K562 (cell line): ENCODE data around the gene CDC27. TPM values are rescaled to one million over a fixed set of nuclear protein-coding genes. Genes with fewer than 3 reads are reported as not detected.

Experiments used
- BRF1 ChIP-seq: IDR thresholded peaks from 3 replicates; pipeline ENCODE4 v1.6.1; 2011; ENCODE audit warnings: borderline replicate concordance, mild to moderate bottlenecking; ENCODE audit not compliant: insufficient read length; ENCODE audit errors: extremely low read depth
- CREM ChIP-seq: IDR thresholded peaks from 2 replicates; pipeline ENCODE4 v1.6.1; 2014; ENCODE audit warnings: antibody characterized with exemption, low read depth
- HDAC2 ChIP-seq: fragments of 450-650 bp; IDR thresholded peaks from 2 replicates; pipeline ENCODE4 v1.6.1; 2016; ENCODE audit warnings: mild to moderate bottlenecking
- HDAC8 ChIP-seq: fragments of 450-650 bp; IDR thresholded peaks from 2 replicates; pipeline ENCODE4 v1.6.1; 2016; ENCODE audit warnings: mild to moderate bottlenecking, missing genetic modification characterization, moderate library complexity, missing compliant biosample characterization
- NFE2 ChIP-seq: IDR thresholded peaks from 2 replicates; pipeline ENCODE4 v1.6.1; 2014; ENCODE audit warnings: antibody characterized with exemption, low read depth
- PHB2 ChIP-seq: fragments of 450-650 bp; IDR thresholded peaks from 2 replicates; pipeline ENCODE4 v1.6.1; 2017; ENCODE audit warnings: low read depth
- RCOR1 ChIP-seq, 2 experiments: IDR thresholded peaks; 2 replicates each; pipeline ENCODE4 v1.6.1; 2012; ENCODE audit warnings: low read depth in 2 of 2, low read length in 2 of 2, borderline replicate concordance in 1 of 2, improper control_type of control experiment in 1 of 2
- SMARCE1 ChIP-seq: fragments of 450-650 bp; IDR thresholded peaks from 2 replicates; pipeline ENCODE4 v1.7.1; 2016; ENCODE audit warnings: mild to moderate bottlenecking
- TCF3 ChIP-seq: sonication (generic); formaldehyde crosslinking; IDR thresholded peaks from 2 replicates; pipeline ENCODE4 v1.4.0; 2020; ENCODE audit warnings: mild to moderate bottlenecking, missing genetic modification reagents
- TEAD2 ChIP-seq: fragments of 450-650 bp; IDR thresholded peaks from 2 replicates; pipeline ENCODE4 v1.6.1; 2016; ENCODE audit warnings: missing genetic modification characterization, control low read depth, missing compliant biosample characterization
- XRCC5 ChIP-seq: fragments of 200-400 bp; formaldehyde crosslinking; IDR thresholded peaks from 2 replicates; pipeline ENCODE4 v1.6.1; 2017; ENCODE audit warnings: low read depth, mild to moderate bottlenecking, low read length
- ZNF224 ChIP-seq: sonication (generic); formaldehyde crosslinking; IDR thresholded peaks from 2 replicates; pipeline ENCODE4 v1.8.0; 2022; ENCODE audit warnings: mild to moderate bottlenecking, missing genetic modification reagents
- ZNF584 ChIP-seq: fragments of 200-800 bp; sonication (Bioruptor generic); IDR thresholded peaks from 2 replicates; pipeline ENCODE4 v1.6.1; 2016; ENCODE audit warnings: low read depth, mild to moderate bottlenecking, missing genetic modification characterization, missing compliant biosample characterization
- ZNF76 ChIP-seq: fragments of 250-450 bp; sonication (Bioruptor Pico); IDR thresholded peaks from 2 replicates; pipeline ENCODE4 v1.4.0; 2020; ENCODE audit warnings: mild to moderate bottlenecking, moderate library complexity, borderline replicate concordance
- polyA plus RNA-seq, 8 experiments: library from polyadenylated mRNA; depleted of rRNA in 4 of 8; stranded (reverse) in 5 of 8; unstranded in 3 of 8; fragments of >200 nt; fragmentation: Nextera tagmentation in 2 of 8; fragmentation: Illumina TruSeq in 1 of 8; extraction: Ambion mirVana in 2 of 8; extraction: Trizol in 1 of 8; gene quantifications; 2 replicates each; pipeline versions ENCODE4 v1.2.1 to v1.2.3, GENCODE V29; 2011 to 2014; ENCODE audit warnings: inconsistent platforms in 1 of 8, missing spikeins in 1 of 8
- total RNA-seq, 7 experiments: library from RNA; depleted of rRNA in 6 of 7; stranded (reverse); fragments of >200 nt in 6 of 7; fragmentation: Illumina TruSeq in 2 of 7; extraction: Trizol in 2 of 7; gene quantifications; 2 replicates each; pipeline versions ENCODE4 v1.2.1 to v1.2.3, GENCODE V29; 2011 to 2021; ENCODE audit warnings: low replicate concordance in 1 of 7
- TF ChIP-seq, protein P1 (sequence below): fragments of 450-650 bp; IDR thresholded peaks from 2 replicates; pipeline ENCODE4 v1.6.1; 2017; ENCODE audit warnings: antibody characterized with exemption, mild to moderate bottlenecking
- TF ChIP-seq, protein P2 (sequence below): fragments of 450-650 bp; formaldehyde crosslinking; IDR thresholded peaks from 2 replicates; pipeline ENCODE4 v1.4.0; 2020; ENCODE audit warnings: mild to moderate bottlenecking, moderate library complexity
- TF ChIP-seq, protein P3 (sequence below): sonication (generic); formaldehyde crosslinking; IDR thresholded peaks from 2 replicates; pipeline ENCODE4 v1.9.0; 2022; ENCODE audit warnings: mild to moderate bottlenecking, missing genetic modification reagents
- TF ChIP-seq, protein P4 (sequence below), 2 experiments: fragments of 450-650 bp; IDR thresholded peaks; 2 replicates each; pipeline ENCODE4 v1.6.1; 2018; ENCODE audit warnings: mild to moderate bottlenecking in 2 of 2, low read depth in 1 of 2; ENCODE audit not compliant: partially characterized antibody in 2 of 2

The CDC27 gene
- total and polyA plus RNA-seq, 9 of the 15 experiments (the other 6 are each of a cell fraction or from before 2014, with no cell fraction given), result 28.6 to 155 (median 94.1) TPM

DNA sequence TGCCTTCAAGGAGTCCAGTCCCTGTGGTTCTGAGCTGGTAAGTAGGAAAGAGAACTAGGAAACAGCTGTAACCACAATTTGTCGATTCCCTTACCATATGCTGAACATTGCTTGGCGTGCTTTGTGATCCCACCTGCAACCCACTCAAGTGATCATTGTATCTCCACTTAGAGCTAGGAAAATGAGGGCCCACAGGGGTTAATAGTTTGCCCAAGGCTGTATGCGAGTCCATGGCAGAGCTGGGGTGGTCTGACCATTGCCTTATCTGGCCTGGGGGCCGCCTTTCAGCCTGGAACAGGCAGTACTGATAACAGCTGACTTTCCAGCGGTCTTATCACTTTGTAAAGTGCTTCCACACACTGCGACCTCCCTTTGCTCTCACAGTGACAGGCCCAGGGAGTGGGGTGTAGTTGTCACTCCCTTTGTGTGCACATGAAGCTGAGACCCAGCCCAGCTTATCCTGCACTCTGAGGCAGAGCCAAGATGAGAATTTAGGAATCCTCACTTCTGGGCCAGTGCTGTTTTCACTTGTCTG lies 29.9 kb upstream of the CDC27 start (continued):
- TF ChIP-seq, protein P1, sequence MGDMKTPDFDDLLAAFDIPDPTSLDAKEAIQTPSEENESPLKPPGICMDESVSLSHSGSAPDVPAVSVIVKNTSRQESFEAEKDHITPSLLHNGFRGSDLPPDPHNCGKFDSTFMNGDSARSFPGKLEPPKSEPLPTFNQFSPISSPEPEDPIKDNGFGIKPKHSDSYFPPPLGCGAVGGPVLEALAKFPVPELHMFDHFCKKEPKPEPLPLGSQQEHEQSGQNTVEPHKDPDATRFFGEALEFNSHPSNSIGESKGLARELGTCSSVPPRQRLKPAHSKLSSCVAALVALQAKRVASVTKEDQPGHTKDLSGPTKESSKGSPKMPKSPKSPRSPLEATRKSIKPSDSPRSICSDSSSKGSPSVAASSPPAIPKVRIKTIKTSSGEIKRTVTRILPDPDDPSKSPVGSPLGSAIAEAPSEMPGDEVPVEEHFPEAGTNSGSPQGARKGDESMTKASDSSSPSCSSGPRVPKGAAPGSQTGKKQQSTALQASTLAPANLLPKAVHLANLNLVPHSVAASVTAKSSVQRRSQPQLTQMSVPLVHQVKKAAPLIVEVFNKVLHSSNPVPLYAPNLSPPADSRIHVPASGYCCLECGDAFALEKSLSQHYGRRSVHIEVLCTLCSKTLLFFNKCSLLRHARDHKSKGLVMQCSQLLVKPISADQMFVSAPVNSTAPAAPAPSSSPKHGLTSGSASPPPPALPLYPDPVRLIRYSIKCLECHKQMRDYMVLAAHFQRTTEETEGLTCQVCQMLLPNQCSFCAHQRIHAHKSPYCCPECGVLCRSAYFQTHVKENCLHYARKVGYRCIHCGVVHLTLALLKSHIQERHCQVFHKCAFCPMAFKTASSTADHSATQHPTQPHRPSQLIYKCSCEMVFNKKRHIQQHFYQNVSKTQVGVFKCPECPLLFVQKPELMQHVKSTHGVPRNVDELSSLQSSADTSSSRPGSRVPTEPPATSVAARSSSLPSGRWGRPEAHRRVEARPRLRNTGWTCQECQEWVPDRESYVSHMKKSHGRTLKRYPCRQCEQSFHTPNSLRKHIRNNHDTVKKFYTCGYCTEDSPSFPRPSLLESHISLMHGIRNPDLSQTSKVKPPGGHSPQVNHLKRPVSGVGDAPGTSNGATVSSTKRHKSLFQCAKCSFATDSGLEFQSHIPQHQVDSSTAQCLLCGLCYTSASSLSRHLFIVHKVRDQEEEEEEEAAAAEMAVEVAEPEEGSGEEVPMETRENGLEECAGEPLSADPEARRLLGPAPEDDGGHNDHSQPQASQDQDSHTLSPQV, result peak; percentile 91
- TF ChIP-seq NFE2 (no peak), ZNF224 (CRISPR knock-in tag) (no peak), PHB2 (0 out of 2 replicates have a peak, but pooled peaks have one; percentile 39), XRCC5 (peak; percentile 51; the same call in 1 of the 2 replicates), SMARCE1 (peak; percentile 94), HDAC8 (tag) (no peak), RCOR1 (IDR thresholded peaks at IDR 0.05; ENCODE audit: borderline replicate concordance in 1 of 2, low read depth in 2 of 2, low read length in 2 of 2) (peak in 1 of 2 experiments; percentile 70; a peak in 1 of 4 replicates), CREM (peak; percentile 56), ZNF76 (CRISPR knock-in tag) (0 out of 2 replicates have a peak, but pooled peaks have one; percentile 65), HDAC2 (peak; percentile 93), BRF1 (no peak), TCF3 (peak; percentile 96), ZNF584 (CRISPR knock-in tag) (peak; percentile 70; the same call in 1 of the 2 replicates), TEAD2 (no peak)
- TF ChIP-seq, protein P2, sequence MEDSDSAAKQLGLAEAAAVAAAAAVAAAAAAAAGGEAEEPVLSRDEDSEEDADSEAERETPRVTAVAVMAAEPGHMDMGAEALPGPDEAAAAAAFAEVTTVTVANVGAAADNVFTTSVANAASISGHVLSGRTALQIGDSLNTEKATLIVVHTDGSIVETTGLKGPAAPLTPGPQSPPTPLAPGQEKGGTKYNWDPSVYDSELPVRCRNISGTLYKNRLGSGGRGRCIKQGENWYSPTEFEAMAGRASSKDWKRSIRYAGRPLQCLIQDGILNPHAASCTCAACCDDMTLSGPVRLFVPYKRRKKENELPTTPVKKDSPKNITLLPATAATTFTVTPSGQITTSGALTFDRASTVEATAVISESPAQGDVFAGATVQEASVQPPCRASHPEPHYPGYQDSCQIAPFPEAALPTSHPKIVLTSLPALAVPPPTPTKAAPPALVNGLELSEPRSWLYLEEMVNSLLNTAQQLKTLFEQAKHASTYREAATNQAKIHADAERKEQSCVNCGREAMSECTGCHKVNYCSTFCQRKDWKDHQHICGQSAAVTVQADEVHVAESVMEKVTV, result 0 out of 2 replicates have a peak, but pooled peaks have one; percentile 8
- TF ChIP-seq, protein P3, sequence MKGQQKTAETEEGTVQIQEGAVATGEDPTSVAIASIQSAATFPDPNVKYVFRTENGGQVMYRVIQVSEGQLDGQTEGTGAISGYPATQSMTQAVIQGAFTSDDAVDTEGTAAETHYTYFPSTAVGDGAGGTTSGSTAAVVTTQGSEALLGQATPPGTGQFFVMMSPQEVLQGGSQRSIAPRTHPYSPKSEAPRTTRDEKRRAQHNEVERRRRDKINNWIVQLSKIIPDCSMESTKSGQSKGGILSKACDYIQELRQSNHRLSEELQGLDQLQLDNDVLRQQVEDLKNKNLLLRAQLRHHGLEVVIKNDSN, result 0 out of 2 replicates have a peak, but pooled peaks have one; percentile 15
- TF ChIP-seq, protein P4, sequence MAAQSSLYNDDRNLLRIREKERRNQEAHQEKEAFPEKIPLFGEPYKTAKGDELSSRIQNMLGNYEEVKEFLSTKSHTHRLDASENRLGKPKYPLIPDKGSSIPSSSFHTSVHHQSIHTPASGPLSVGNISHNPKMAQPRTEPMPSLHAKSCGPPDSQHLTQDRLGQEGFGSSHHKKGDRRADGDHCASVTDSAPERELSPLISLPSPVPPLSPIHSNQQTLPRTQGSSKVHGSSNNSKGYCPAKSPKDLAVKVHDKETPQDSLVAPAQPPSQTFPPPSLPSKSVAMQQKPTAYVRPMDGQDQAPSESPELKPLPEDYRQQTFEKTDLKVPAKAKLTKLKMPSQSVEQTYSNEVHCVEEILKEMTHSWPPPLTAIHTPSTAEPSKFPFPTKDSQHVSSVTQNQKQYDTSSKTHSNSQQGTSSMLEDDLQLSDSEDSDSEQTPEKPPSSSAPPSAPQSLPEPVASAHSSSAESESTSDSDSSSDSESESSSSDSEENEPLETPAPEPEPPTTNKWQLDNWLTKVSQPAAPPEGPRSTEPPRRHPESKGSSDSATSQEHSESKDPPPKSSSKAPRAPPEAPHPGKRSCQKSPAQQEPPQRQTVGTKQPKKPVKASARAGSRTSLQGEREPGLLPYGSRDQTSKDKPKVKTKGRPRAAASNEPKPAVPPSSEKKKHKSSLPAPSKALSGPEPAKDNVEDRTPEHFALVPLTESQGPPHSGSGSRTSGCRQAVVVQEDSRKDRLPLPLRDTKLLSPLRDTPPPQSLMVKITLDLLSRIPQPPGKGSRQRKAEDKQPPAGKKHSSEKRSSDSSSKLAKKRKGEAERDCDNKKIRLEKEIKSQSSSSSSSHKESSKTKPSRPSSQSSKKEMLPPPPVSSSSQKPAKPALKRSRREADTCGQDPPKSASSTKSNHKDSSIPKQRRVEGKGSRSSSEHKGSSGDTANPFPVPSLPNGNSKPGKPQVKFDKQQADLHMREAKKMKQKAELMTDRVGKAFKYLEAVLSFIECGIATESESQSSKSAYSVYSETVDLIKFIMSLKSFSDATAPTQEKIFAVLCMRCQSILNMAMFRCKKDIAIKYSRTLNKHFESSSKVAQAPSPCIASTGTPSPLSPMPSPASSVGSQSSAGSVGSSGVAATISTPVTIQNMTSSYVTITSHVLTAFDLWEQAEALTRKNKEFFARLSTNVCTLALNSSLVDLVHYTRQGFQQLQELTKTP (IDR thresholded peaks at IDR 0.05; ENCODE audit: low read depth in 1 of 2, partially characterized antibody in 2 of 2), result peak in 1 of 2 experiments; percentile 30
